HG02623 (cell line): ENCODE data around the gene PGM5.
"Not testable (repeated sequence)": the region's sequence is repeated elsewhere in the genome, so short reads cannot be mapped to it uniquely, and the experiment has no call there.

Experiments
- ATAC-seq: cut with Tn5 transposase; IDR thresholded peaks from one replicate; pipeline ENCODE4 v1.9.1; 2021; ENCODE audit warnings: moderate library complexity; ENCODE audit not compliant: unreplicated experiment

Gene PGM5

GRCh38 chr9:68375789-68376188, 19.4 kb downstream of the PGM5 start:
- not testable (repeated sequence) for ATAC-seq

GRCh38 chr9:68377723-68378122, 21.3 kb downstream of the PGM5 start:
- not testable (repeated sequence) for ATAC-seq

DNA sequence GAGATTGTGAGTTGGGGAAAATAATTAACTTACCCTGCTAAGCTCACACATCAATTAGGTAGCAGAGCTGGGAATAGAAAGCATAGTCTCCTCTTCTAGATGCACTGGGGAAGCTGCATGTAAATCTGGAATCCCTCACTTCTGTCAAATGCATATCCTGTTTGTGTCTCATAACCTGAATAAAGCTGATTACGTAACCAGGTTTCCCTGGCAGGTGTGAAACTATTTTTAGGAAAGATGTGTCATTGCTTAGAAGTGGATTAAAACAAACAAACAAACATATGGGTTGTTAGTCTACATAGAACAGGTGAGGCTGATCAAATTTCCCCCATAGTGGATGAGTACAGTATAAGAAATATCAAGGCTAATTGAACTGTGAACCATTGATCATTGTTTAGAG, 27.5 kb downstream of the PGM5 start:
- ATAC-seq: not testable (repeated sequence)

DNA sequence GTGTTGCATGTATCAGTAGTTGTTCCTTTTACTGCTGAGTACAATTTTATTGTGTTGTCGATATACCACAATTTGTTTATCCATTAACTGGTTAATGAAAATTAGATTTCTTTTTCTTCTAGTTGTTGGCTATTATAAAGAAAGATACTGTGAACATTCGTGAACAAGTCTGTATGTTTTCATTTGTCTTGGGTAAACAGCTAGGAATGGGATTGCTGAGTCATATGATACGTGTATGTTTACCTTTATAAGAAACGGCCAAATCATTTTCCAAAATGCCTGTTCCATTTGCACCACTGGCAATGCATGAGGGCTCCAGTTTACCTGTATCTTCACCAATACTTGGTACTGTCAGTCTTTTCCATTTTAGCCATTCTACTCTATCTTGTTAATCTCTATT, 33.1 kb downstream of the PGM5 start:
- ATAC-seq: not testable (repeated sequence)

DNA sequence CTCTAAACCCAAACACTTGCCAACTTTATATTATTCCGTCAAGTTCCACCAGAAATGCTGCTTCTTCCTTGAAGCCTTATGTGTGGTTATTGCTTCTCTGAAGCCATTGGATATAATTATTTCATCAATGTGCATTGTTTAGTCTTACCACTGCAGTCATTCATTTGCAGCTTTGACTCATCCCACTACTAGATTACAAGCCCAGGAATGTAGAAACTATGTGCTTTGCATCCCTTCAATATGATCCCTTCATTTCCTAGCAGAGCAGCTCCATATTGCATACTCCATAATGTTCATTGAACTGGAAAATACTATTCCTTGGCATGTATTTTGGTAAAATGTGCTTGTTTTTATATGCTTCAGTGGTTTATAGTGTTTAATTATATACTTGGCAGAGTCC, 34.3 kb downstream of the PGM5 start:
- not testable (repeated sequence) for ATAC-seq

- ATAC-seq: not testable (repeated sequence)
These were observed 40.1 kb downstream of the PGM5 start for GRCh38 chr9:68396411-68397094.

GRCh38 chr9:68397095-68397423, 40.6 kb downstream of the PGM5 start:
- not testable (repeated sequence) for ATAC-seq

DNA sequence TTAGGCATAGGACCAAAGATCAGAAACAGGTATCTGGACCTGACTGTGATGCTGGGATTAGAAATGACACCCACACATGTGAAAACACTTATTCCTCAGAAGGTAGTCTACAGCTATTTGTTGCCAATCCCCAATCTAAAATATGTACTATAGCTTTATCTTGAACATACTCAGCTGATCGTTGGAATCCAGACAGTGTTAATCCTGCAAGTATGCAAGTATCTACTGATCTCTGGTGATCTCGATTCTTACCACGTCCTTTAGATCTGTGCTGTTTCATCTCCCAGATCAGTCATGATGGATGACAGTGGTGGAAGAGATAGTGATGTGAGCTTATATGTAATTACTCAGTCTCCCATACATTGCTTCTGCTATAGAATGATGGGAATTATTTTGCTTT, 41.4 kb downstream of the PGM5 start:
- ATAC-seq: not testable (repeated sequence)

- not testable (repeated sequence) for ATAC-seq
These were observed 41.9 kb downstream of the PGM5 start for GRCh38 chr9:68398324-68398723.

DNA sequence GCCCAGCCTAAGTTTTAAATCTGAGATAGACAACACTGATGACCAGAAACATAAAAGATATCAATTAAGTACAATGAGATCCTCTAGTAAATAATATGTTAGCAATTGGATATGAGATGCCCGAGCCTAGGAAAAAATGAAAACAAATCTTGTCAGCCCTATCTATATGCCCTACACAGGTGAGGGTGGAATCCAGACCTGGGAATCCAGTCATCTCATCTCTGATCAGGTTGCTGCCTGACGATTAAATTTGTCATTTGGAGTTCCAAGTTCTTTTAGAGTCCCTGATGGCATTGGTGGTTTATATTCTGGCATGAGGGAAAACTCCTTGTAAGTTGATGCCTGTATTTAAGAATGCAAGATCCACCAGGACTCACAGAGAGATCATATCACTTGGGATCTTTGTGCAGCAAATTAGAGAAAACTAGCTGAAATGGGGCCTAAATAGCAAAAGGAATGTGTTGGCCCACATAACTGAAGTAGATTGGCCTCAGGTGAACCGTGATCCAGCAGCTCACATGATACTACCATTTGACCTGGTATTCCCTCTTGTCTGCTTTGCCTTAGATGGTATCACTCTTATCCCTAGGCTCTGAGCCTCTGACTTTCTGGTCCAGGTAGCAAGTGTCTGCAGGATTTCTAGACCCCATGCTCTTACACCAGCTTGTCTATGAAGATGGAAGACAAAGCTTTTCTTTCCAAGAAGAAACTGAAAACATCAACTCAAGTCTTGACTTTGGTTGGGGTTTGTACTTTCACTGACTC, 48.2 kb downstream of the PGM5 start:
- not testable (repeated sequence) for ATAC-seq

GRCh38 chr9:68411865-68412264, 55.5 kb downstream of the PGM5 start:
- ATAC-seq: not testable (repeated sequence)

- ATAC-seq: not testable (repeated sequence)
These were observed 56.3 kb downstream of the PGM5 start for GRCh38 chr9:68412754-68413153.

DNA sequence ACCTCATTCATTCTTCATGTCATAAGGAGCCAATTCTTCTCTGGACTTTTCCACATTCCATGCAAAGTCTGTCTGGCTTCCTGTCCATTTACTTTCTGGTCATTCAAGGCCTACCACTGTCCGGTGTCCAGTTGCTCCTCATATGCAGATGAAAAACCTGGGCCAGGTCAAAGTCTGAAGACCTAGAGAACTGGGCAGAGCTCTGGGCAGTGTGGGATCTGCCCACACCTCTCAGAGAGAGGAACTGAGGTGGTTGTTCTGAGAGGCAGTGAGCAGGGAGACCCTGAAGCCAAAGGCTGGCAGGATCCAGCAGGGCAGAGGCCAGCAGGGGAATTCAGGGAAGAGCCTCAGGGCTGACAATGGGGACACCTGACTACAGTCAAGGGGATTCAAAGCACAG, 58.7 kb downstream of the PGM5 start:
- not testable (repeated sequence) for ATAC-seq

GRCh38 chr9:68416936-68417564, 60.6 kb downstream of the PGM5 start:
- ATAC-seq: no peak

DNA sequence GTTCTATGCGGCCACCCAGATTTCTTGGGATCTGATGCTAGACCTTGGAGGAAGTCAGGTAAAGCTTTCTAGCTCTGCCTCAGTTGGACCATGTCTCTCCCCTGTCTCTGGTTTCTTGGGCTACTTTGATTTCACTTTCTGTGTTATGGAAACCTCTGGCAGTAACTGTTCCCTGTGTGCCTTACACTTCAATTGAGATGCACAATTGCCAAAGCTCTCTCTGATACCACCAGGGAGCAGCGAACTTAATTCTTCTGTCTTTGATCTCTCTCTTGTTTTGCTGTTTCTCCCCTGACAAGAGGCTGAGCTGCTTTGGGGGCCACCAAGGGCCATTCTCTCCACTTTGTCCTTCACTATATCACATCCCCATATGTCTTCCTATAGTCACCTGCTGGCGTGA, 61.4 kb downstream of the PGM5 start:
- ATAC-seq: no peak

GRCh38 chr9:68418259-68418845, 61.9 kb downstream of the PGM5 start:
- no peak for ATAC-seq

DNA sequence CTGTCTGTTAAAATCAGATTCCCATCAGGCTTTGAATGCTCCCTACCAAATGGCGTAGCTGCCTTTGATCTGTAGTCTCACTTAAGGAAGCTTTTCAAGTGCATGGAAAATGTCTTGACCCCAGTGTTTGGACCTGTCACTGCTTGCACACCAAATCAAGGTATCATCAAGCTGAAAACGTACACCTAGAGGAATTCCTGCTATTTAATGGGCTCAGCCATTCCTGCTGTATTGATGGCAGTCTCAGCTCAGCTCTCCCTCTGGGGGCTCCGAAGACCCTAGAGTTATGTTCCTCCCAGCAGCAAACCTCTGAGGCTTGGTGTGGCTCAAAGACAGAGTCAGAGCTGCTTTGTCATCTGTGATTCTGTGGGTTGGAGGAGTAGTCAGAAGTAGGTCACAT, 63.5 kb downstream of the PGM5 start:
- no peak for ATAC-seq

DNA sequence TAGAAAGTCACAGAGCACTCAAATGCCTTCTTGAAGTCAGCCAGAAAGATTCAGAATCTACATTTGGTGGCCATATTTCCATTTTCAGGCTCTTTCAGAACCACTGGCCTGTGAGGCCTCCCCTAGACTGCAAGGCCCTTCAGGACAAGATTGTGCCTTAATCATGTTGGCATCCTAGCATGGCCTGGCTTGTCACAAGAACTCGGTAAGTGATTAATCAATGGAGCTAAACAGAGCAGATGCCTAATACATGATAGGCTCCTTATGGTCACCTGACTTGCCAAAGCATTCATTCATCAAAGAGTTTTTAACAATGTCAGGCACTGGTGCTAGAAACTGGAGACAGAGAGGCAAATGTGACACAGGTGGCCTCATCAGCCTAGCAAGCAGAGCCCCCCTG, 70.3 kb downstream of the PGM5 start:
- ATAC-seq: no peak

- ATAC-seq: no peak
These were observed 71.0 kb downstream of the PGM5 start for GRCh38 chr9:68427216-68427977.

GRCh38 chr9:68428481-68428880, 72.1 kb downstream of the PGM5 start:
- ATAC-seq: no peak

DNA sequence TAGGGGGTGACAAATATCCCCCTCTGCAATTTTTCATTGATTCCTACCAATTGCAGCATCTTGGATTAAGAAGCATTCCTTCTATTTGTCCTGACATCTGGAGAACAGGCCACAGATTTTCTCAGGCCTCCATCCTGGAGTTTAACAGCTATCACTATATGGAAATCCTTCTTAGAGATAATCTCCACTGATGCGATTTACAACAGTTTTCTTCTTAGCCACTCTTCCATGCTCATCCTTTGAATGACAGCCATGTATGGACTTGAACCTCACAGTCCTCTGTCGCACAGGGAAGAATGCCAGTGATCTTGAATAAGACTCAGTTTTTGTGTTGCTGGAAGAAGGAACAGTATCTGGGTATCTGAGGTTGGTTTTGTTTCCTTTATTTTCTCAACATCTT, 73.2 kb downstream of the PGM5 start:
- ATAC-seq: no peak
